GM19455 (cell line): ENCODE results near the gene TUFT1.
"Not testable (repeated sequence)": the region's sequence is repeated elsewhere in the genome, so short reads cannot be mapped to it uniquely, and the experiment has no call there.

Experiments
- ATAC-seq: cut with Tn5 transposase; IDR thresholded peaks from one replicate; pipeline ENCODE4 v1.9.1; 2021; ENCODE audit not compliant: unreplicated experiment

TUFT1 gene

DNA sequence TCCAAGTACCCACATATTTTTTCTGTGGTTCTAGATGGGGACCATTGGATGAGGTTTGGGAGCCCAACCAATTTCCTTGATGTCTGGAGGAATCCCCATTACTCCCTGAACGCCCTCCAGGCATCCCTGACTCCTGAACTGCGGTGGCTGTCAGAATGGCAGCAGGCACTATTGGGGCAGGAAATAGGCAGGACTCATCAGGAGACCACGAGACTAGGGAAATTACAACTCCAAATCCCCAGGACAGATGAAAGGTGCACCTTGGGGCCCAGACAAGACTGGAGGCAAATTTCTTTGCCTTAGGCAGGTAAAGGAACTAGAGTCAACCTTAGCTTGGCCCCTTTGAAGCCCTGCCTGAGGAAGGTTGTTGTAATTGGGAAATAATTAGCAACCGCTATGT, 27.8 kb upstream of the TUFT1 start:
- no peak for ATAC-seq

- no peak for ATAC-seq
Observed at GRCh38 chr1:151512801-151513625, 27.1 kb upstream of the TUFT1 start.

GRCh38 chr1:151513626-151514121, 26.4 kb upstream of the TUFT1 start:
- no peak for ATAC-seq

DNA sequence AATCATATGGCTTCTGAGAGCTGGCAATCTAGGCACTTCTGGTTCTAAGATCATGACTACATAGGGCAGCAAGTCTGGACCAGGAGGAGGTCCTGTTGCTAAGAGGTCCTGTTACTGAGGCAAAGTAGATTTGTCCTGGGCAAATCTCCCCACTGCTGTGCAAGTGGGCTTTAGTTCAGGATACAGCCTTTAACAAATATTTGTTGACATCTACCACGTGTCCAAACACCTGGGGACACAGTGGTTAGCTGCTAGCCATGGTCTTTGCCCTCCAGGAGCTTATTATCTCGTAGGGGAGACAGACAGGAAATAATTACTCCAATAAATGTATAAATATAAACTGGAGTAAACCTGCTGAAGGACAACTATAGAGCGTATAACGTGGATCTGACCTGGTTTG, 25.7 kb upstream of the TUFT1 start:
- no peak for ATAC-seq

- ATAC-seq = no peak
Observed at GRCh38 chr1:151515265-151515664, 24.8 kb upstream of the TUFT1 start.

DNA sequence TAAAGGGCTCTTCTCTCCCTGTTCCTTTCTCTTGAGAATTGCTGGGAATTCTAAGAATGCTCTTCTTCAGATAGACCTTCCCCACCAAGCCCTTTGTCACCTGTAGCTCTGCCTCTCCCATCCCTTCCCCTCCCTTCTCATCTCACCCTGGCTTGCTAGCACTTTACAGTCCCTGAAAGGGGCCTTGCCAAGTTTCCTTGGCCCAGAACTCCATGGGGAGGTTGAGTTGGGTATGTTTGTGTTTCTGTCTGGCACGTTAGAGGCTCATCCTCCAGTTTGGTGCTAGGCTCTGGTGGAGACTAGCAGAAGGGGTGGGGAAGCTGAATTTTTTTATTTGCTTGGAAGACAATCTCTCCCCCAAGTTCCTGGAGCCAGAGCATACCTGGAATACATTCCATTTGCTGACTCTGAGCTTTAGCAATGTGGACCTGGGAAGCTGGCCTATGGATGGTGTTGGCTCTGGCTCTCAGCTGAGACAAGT, 24.0 kb upstream of the TUFT1 start:
- no peak for ATAC-seq

DNA sequence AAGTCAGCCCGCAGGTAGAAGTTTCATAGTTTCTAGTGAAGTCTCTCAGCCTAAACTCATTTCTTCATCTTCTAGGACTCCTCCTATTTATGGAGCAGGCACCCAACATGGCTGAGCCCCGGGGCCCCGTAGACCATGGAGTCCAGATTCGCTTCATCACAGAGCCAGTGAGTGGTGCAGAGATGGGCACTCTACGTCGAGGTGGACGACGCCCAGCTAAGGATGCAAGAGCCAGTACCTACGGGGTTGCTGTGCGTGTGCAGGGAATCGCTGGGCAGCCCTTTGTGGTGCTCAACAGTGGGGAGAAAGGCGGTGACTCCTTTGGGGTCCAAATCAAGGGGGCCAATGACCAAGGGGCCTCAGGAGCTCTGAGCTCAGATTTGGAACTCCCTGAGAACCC, 21.7 kb upstream of the TUFT1 start:
- ATAC-seq = no peak

DNA sequence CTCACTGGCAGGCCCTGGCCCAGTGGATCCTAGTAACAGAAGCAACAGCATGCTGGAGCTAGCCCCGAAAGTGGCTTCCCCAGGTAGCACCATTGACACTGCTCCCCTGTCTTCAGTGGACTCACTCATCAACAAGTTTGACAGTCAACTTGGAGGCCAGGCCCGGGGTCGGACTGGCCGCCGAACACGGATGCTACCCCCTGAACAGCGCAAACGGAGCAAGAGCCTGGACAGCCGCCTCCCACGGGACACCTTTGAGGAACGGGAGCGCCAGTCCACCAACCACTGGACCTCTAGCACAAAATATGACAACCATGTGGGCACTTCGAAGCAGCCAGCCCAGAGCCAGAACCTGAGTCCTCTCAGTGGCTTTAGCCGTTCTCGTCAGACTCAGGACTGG, 21.2 kb upstream of the TUFT1 start:
- no peak for ATAC-seq

- ATAC-seq = no peak
Observed at GRCh38 chr1:151519667-151520066, 20.4 kb upstream of the TUFT1 start.

- ATAC-seq = no peak
Observed at GRCh38 chr1:151520359-151520758, 19.8 kb upstream of the TUFT1 start.

DNA sequence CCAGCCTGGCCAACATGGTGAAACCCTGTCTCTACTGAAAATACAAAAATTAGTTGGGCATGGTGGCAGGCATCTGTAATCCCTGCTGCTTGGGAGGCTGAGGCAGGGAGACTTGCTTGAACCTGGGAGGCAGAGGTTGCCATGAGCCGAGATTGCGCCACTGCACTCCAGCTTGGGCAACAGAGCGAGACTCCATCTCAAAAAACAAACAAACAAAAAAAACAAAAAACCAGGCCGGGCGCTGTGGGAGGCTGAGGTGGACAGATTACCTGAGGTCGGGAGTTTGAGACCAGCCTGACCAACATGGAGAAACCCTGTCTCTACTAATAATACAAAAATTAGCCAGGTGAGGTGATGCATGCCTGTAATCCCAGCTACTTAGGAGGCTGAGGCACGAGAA, 17.7 kb upstream of the TUFT1 start:
- ATAC-seq = not testable (repeated sequence)

- ATAC-seq = no peak
Observed at GRCh38 chr1:151523326-151523725, 16.8 kb upstream of the TUFT1 start.

DNA sequence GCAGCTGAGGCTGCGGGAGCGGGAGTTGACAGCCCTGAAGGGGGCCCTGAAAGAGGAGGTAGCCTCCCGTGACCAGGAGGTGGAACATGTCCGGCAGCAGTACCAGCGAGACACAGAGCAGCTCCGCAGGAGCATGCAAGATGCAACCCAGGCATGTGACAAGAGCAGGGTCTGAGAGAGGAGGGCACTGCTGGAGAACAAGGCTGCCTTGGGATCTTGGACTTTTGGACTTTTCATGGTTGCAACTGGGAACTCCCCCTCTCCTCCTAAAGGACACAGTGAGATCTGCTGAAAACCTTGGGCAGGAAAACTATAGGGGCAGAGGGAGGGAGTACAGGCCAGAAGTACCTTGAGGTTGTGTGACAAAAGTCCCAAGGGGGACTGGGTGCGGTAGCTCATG, 15.4 kb upstream of the TUFT1 start:
- no peak for ATAC-seq

DNA sequence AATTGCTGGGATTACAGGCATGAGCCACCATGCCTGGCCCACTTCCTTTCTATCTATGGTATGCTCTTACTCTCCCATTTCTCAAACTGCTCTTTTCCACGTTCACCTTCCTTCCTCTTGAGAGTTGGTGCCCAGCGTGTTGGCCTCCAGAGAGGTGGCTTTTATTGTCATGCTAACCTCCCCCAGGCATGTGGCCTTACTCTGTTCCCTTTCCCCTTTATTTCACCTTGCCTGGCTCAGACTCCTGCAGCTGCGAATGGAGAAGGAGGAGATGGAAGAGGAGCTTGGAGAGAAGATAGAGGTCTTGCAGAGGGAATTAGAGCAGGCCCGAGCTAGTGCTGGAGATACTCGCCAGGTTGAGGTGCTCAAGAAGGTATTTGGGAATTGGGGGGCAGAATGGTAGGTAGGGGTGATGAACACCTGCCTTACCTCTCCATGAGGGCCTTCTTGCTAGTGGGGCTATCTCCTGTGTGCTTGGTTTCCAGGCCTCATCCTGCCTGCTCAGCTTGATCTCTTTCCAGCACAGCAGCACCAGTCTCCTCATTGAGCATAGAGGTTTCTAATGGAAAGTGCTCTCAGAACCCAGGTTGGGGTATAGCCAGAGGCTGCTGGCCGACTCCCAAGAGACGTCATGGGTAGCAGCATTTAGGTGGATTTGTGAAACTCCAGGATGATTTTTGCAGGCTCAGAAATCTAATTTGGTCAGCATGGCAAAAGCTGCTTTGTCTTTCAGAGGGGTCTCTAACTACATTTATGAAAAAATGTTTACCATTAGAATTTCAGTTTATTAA, 13.2 kb upstream of the TUFT1 start:
- ATAC-seq = no peak

- ATAC-seq = no peak
Observed at GRCh38 chr1:151529211-151529702, 10.9 kb upstream of the TUFT1 start.

DNA sequence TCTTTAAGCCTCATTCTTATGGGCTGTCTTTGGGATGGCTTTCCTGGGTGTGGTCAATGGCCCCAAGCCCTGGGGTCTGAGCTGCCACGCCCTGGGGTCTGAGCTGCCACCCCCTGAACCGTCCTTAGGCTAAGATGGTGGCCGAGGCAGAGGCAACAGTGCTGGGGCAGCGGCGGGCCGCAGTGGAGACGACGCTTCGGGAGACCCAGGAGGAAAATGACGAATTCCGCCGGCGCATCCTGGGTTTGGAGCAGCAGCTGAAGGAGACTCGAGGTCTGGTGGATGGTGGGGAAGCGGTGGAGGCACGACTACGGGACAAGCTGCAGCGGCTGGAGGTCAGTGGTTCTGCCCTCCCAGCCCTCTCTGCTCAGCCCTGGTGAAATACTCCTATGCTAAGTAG, 10.3 kb upstream of the TUFT1 start:
- no peak for ATAC-seq

- ATAC-seq = no peak
Observed at GRCh38 chr1:151530461-151530860, 9.6 kb upstream of the TUFT1 start.

DNA sequence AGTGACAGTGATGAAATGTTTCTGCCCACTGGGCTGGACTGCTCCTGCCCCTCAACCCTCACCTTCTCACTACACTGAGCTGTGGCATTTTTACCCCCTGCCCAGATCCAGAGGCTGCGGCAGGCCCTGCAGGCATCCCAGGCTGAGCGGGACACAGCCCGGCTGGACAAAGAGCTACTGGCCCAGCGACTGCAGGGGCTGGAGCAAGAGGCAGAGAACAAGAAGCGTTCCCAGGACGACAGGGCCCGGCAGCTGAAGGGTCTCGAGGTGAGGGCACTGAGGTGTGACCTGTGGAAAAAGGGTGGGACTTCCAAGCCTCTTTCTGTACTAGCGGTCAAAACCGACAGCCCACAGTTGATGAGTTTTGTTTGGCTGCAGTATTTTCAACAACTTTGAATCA, 6.2 kb upstream of the TUFT1 start:
- no peak for ATAC-seq

- no peak for ATAC-seq
Observed at GRCh38 chr1:151534662-151535278, 5.3 kb upstream of the TUFT1 start.

- no peak for ATAC-seq
Observed at GRCh38 chr1:151535326-151536271, 4.5 kb upstream of the TUFT1 start.
